MCF 10A (cell line): ENCODE results near the gene ARHGAP22. TPM values are rescaled to one million over a fixed set of nuclear protein-coding genes. Genes with fewer than 3 reads are reported as not detected.

Experiments used
- BruUV-seq: library from RNA; stranded (reverse); fragments of 400-500 nt; replicated peaks from 2 replicates; lab custom pipeline; 2021; lab: Mats Ljungman, UMichigan
- CTCF ChIA-PET: fragments of 300-600 bp; sonication (Branson Sonifier 250); formaldehyde crosslinking; extraction: SDS; loops from one replicate; lab custom pipeline; 2021; ENCODE audit warnings: antibody characterized with exemption, inconsistent platforms; lab: Yijun Ruan, JAX
- POLR2A ChIA-PET: fragments of 300-600, 350-650 bp; sonication (Branson Sonifier 250); formaldehyde crosslinking; extraction: SDS; loops from one replicate; lab custom pipeline; 2020; ENCODE audit warnings: antibody characterized with exemption, inconsistent platforms; lab: Yijun Ruan, JAX
- DNase-seq: peaks from one replicate; pipeline ENCODE4 v3.0.0-alpha.2; 2018; ENCODE audit not compliant: unreplicated experiment
- H3K27ac Mint-ChIP-seq: one replicate; pipeline ENCODE4 v1.8.0; 2022; ENCODE audit warnings: mild to moderate bottlenecking, low read depth, mixed read lengths; ENCODE audit not compliant: unreplicated experiment
- H3K27me3 Mint-ChIP-seq: one replicate; pipeline ENCODE4 v1.8.0; 2022; ENCODE audit warnings: mixed read lengths; ENCODE audit not compliant: insufficient read depth, unreplicated experiment
- H3K36me3 Mint-ChIP-seq: one replicate; pipeline ENCODE4 v1.8.0; 2022; ENCODE audit warnings: mild to moderate bottlenecking, moderate library complexity, mixed read lengths; ENCODE audit not compliant: insufficient read depth, unreplicated experiment
- H3K4me1 Mint-ChIP-seq: one replicate; pipeline ENCODE4 v1.8.0; 2022; ENCODE audit warnings: mixed read lengths; ENCODE audit not compliant: insufficient read depth, unreplicated experiment
- H3K4me3 Mint-ChIP-seq: one replicate; pipeline ENCODE4 v1.8.0; 2022; ENCODE audit warnings: mild to moderate bottlenecking, moderate library complexity, mixed read lengths; ENCODE audit not compliant: unreplicated experiment
- H3K9me3 Mint-ChIP-seq: one replicate; pipeline ENCODE4 v1.8.0; 2022; ENCODE audit warnings: mixed read lengths; ENCODE audit not compliant: unreplicated experiment
- CTCF ChIP-seq: fragments of 200-600 bp; IDR thresholded peaks from one replicate; pipeline ENCODE4 v1.8.0; 2022; ENCODE audit warnings: antibody characterized with exemption, mild to moderate bottlenecking; ENCODE audit not compliant: unreplicated experiment
- intact Hi-C: fragments of 100-400 bp; cut with micrococcal nuclease; formaldehyde crosslinking; loops from 2 replicates; pipeline ENCODE4 v1.14.1; 2022
- total RNA-seq: library from RNA; stranded (reverse); gene quantifications from 2 replicates; pipeline ENCODE4 v1.2.3, GENCODE V29; 2022

ARHGAP22 gene
- total RNA-seq, 1 experiment from 2014 or later, result 6.3 TPM

DNA sequence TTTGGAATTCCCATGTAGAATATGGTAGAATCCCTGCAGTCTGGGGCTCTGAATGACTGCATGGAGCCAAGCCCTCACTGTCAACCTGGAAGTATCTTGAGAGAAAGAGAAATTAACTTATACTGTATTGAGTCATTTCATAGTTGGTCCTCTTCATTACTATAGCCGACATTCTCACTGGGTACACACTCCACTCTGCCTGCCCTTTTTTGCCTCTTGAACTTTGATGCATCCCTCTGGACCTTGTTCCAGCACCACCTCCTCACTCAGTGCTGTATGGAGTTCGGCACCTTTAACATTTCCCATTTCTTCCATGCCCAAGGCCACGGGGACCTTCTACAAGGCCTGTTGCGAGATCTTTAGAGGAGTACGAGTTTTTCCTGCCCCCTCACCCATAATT lies 4.6 kb upstream of the ARHGAP22 start:
- H3K9me3 Mint-ChIP-seq, result peaks cover 7% of the 10 kb centered on the region
- no peak for DNase-seq
- TF ChIP-seq CTCF, result no peak
- POLR2A ChIA-PET, result no interaction called here
- BruUV-seq, result no TSS peak
- no peaks in the 10 kb centered on the region for H3K36me3 Mint-ChIP-seq
- H3K4me3 Mint-ChIP-seq, result no peak overlapping the region
- no peak overlapping the region for H3K27ac Mint-ChIP-seq
- H3K27me3 Mint-ChIP-seq, result no peaks in the 10 kb centered on the region
- intact Hi-C loops, result no loop called here
- CTCF ChIA-PET, result interaction anchor here (0.7 to 8.3 kb wide), 7 partner anchors 15 to 902 kb away, joined by 3 to 87 read pairs (median 6); no protein-coding TSS in a partner anchor
- H3K4me1 Mint-ChIP-seq, result peaks cover 17% of the 10 kb centered on the region

DNA sequence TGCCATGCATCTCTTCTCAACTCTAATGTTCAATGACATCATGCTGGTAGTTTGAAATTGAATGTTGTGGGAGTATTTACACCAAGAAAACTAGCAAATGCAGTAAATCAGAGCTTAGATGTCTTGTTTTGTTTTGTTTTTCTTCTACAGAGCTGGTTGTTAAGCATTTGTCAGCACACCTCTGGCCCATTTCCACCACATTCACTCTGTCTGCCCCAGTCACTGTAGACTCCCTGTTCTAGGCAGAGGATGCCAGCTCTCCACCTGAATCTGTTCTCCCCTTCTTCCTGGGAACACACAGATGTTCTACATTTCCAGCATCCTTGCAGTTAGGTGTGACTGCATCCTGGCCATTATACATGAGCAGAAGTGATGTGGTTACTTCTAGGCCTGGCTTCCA lies 4.1 kb upstream of the ARHGAP22 start:
- no peak overlapping the region for H3K27ac Mint-ChIP-seq
- ChIA-PET POLR2A (no interaction called here), CTCF (interaction anchor here (0.7 to 8.3 kb wide), 14 partner anchors 9 to 903 kb away, joined by 3 to 87 read pairs (median 5); no protein-coding TSS in a partner anchor)
- no peak overlapping the region for H3K4me3 Mint-ChIP-seq
- no peak for TF ChIP-seq CTCF
- H3K27me3 Mint-ChIP-seq, result no peaks in the 10 kb centered on the region
- peaks cover 7% of the 10 kb centered on the region for H3K9me3 Mint-ChIP-seq
- intact Hi-C loops, result loop anchor here (1.0 kb wide), 2 partner anchors 47 to 246 kb away; no protein-coding TSS in a partner anchor
- no peaks in the 10 kb centered on the region for H3K36me3 Mint-ChIP-seq
- peaks cover 21% of the 10 kb centered on the region for H3K4me1 Mint-ChIP-seq
- no TSS peak for BruUV-seq
- DNase-seq, result no peak

DNA sequence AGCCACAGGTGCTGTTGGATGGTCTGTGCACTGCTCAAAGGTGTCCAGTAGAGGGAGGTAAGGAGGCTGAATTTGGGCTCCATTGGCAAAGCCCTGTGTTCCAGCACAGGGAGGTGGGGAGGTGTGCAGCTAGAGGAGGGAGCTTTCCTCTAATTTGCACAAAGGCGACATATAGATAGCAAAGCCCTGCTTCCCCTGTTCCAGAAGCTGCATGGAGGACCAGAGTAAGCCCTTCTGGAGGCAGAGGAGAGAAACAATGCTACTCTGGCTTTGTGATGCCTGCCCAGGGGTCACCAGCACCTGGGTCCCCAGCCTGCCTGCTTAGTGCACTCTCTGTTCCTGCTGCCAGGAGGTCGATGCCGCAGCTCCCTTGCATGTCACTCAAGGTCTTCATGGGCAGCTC lies 3.4 kb upstream of the ARHGAP22 start:
- TF ChIP-seq CTCF, result peak; percentile 70
- Mint-ChIP-seq H3K27me3 (no peaks in the 10 kb centered on the region), H3K4me3 (no peak overlapping the region), H3K36me3 (no peaks in the 10 kb centered on the region), H3K4me1 (peaks cover 26% of the 10 kb centered on the region), H3K9me3 (peaks cover 7% of the 10 kb centered on the region), H3K27ac (no peak overlapping the region)
- BruUV-seq, result no TSS peak
- DNase-seq, result peak; percentile 75
- intact Hi-C loops, result loop anchor here (1.0 kb wide), 2 partner anchors 48 to 245 kb away; no protein-coding TSS in a partner anchor
- POLR2A ChIA-PET, result interaction anchor here (1.2 kb wide), 1 partner anchor 20 kb away, joined by 3 read pairs; no protein-coding TSS in a partner anchor
- CTCF ChIA-PET, result interaction anchor here (0.7 to 8.3 kb wide), 18 partner anchors 9 to 586 kb away, joined by 3 to 87 read pairs (median 5); no protein-coding TSS in a partner anchor

- H3K27ac Mint-ChIP-seq, result no peak overlapping the region
- H3K4me1 Mint-ChIP-seq, result peaks cover 26% of the 10 kb centered on the region
- DNase-seq, result no peak
- intact Hi-C loops, result loop anchor here (1.0 kb wide), 2 partner anchors 49 to 244 kb away; no protein-coding TSS in a partner anchor
- no TSS peak for BruUV-seq
- peaks cover 7% of the 10 kb centered on the region for H3K9me3 Mint-ChIP-seq
- ChIA-PET POLR2A (interaction anchor here (1.0 to 1.4 kb wide), 3 partner anchors 8 to 20 kb away, joined by 3 to 4 read pairs (median 4); no protein-coding TSS in a partner anchor), CTCF (interaction anchor here (0.6 to 8.3 kb wide), 23 partner anchors 8 to 1230 kb away, joined by 3 to 87 read pairs (median 4); no protein-coding TSS in a partner anchor)
- TF ChIP-seq CTCF, result no peak
- no peaks in the 10 kb centered on the region for H3K27me3 Mint-ChIP-seq
- H3K4me3 Mint-ChIP-seq, result no peak overlapping the region
- no peaks in the 10 kb centered on the region for H3K36me3 Mint-ChIP-seq
Observed at GRCh38 chr10:48607356-48608278, 2.7 kb upstream of the ARHGAP22 start.
